Common myeloid progenitor, CD34-positive (primary cell): ENCODE results near the gene CPT1A.

Experiments
- CTCF ChIA-PET: fragments of 350-600 bp; sonication (Branson Sonifier 250); formaldehyde crosslinking; loops from one replicate; lab custom pipeline; 2021; ENCODE audit warnings: antibody characterized with exemption; lab: Charles Lee
- POLR2A ChIA-PET: fragments of 350-600 bp; sonication (Branson Sonifier 250); formaldehyde crosslinking; loops from one replicate; lab custom pipeline; 2021; ENCODE audit warnings: antibody characterized with exemption; lab: Charles Lee
- DNase-seq, 3 donors: peaks; one replicate each; pipeline versions ENCODE4 v3.0.0 to v3.0.0-alpha.2; 2013
- H3K27ac ChIP-seq, 2 experiments: 1 replicate in 1 of 2; 2 replicates in 1 of 2; pipeline ENCODE4 v1.7.0; 2013; ENCODE audit warnings: inconsistent platforms in 2 of 2, low read length in 2 of 2, mild to moderate bottlenecking in 2 of 2, low read depth in 1 of 2, moderate library complexity in 1 of 2; ENCODE audit not compliant: severe bottlenecking in 2 of 2, insufficient read depth in 1 of 2, poor library complexity in 1 of 2
- H3K27me3 ChIP-seq, 5 experiments: replicated peaks in 2 of 5; 1 replicate in 3 of 5; 2 replicates in 2 of 5; pipeline versions ENCODE4 v1.6.1 to v1.7.0; 2013; ENCODE audit warnings: low read length in 4 of 5, mild to moderate bottlenecking in 2 of 5, moderate library complexity in 2 of 5, inconsistent platforms in 1 of 5; ENCODE audit not compliant: insufficient read depth in 5 of 5, control insufficient read depth in 4 of 5
- H3K36me3 ChIP-seq, 4 experiments: 1 replicate in 2 of 4; 2 replicates in 2 of 4; pipeline versions ENCODE4 v1.6.1 to v1.7.0; 2013; ENCODE audit warnings: low read length in 3 of 4, control low read depth in 1 of 4, mild to moderate bottlenecking in 1 of 4; ENCODE audit not compliant: control insufficient read depth in 4 of 4, insufficient read depth in 4 of 4
- H3K4me1 ChIP-seq, 4 experiments: 1 replicate in 3 of 4; 2 replicates in 1 of 4; pipeline versions ENCODE4 v1.6.1 to v1.7.1; 2013; ENCODE audit warnings: low read length in 3 of 4, mild to moderate bottlenecking in 3 of 4, control low read depth in 1 of 4, inconsistent platforms in 1 of 4, moderate library complexity in 1 of 4; ENCODE audit not compliant: control insufficient read depth in 4 of 4, insufficient read depth in 4 of 4; ENCODE audit errors: control extremely low read depth in 1 of 4
- H3K4me3 ChIP-seq, 7 experiments: 1 replicate in 4 of 7; 2 replicates in 3 of 7; pipeline versions ENCODE4 v1.5.1 to v1.7.0; 2013; ENCODE audit warnings: mild to moderate bottlenecking in 7 of 7, low read length in 6 of 7, moderate library complexity in 6 of 7, inconsistent platforms in 2 of 7, low read depth in 2 of 7, control low read depth in 1 of 7; ENCODE audit not compliant: insufficient read depth in 4 of 7, control insufficient read depth in 1 of 7; ENCODE audit errors: extremely low read depth in 1 of 7
- H3K9me3 ChIP-seq, 5 experiments: 1 replicate in 4 of 5; 2 replicates in 1 of 5; pipeline versions ENCODE4 v1.6.1 to v1.7.1; 2013; ENCODE audit warnings: low read length in 4 of 5, mild to moderate bottlenecking in 2 of 5, inconsistent platforms in 1 of 5, low read depth in 1 of 5, moderate library complexity in 1 of 5; ENCODE audit not compliant: control insufficient read depth in 4 of 5, insufficient read depth in 2 of 5; ENCODE audit errors: control extremely low read depth in 1 of 5
- WGBS: methylation state at CpG from one replicate; pipeline ENCODE4 v1.1.5; 2013; ENCODE audit not compliant: insufficient coverage; 5-methylcytosine and 5-hydroxymethylcytosine counted together

Gene CPT1A

DNA sequence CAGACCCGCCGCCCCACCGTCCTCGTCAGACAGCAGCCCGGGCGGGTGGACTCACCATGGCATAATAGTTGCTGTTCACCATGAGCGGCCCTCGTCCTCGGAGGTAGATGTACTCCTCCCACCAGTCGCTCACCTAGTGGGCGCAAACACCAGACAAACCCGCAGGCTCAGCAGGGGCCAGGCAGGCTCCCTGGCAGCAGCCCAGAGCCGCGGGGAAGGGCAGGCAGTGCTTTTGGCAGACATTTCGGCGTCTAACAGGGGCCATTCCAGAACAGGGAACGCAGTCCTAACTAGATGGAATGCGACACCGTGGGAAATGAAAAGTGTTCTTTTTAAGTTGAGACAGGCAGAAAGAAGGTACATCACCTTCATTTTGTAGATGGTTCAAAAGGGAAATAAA lies 44.9 kb downstream of the CPT1A start:
- 96% methylated on average over 17 of the region's 19 CpGs for WGBS
- no peak for DNase-seq
- Histone ChIP-seq H3K27me3 (no peaks in the 10 kb centered on the region), H3K4me1 (peaks cover 0 to 5% (median 2%) of the 10 kb centered on the region in 4 experiments), H3K27ac (no peak overlapping the region), H3K9me3 (no peaks in the 10 kb centered on the region), H3K36me3 (peaks cover 17 to 87% (median 68%) of the 10 kb centered on the region in 4 experiments), H3K4me3 (no peak overlapping the region)
- ChIA-PET POLR2A (no interaction called here), CTCF (interaction anchor here (1.4 to 2.0 kb wide), 3 partner anchors 11 to 119 kb away, joined by 4 to 11 read pairs (median 5); no protein-coding TSS in a partner anchor)

DNA sequence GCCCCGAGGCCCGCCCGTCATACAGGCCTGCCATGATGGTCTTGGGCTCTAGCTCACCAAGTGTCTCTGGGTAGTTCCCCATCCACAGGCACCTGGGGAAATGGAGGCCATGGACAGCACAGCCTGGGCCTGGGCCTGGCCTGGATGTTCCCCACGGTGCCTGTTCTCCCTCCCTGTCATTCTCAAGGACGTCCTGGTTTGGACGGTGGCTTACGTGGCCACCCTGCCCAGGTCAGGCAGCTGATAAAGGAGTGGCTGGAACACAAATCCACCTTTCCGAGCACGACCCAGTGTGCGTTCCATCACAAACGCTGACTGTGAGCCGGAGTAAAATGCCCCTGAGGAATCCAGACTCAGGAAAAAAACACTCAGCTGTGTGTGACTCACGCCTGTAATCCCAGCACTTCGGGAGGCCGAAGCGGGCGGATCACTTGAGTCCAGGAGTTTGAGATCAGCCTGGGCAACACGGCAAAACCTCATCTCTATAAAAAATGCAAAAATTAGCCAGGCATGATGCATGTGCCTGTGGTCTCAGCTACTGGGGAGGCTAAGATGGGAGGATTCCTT lies 49.2 kb downstream of the CPT1A start:
- Histone ChIP-seq H3K4me1 (peaks cover 0 to 5% (median 2%) of the 10 kb centered on the region in 4 experiments), H3K27me3 (no peaks in the 10 kb centered on the region), H3K9me3 (no peaks in the 10 kb centered on the region), H3K27ac (no peak overlapping the region), H3K36me3 (peaks cover 8 to 82% (median 61%) of the 10 kb centered on the region in 4 experiments), H3K4me3 (no peak overlapping the region)
- 99% methylated on average over 15 of the region's 18 CpGs for WGBS
- CTCF ChIA-PET = interaction anchor here (1.2 to 1.5 kb wide), 2 partner anchors 9 to 15 kb away, joined by 3 to 6 read pairs; no protein-coding TSS in a partner anchor
- POLR2A ChIA-PET = interaction anchor here (0.5 kb wide), 1 partner anchor 306 kb away, joined by 3 read pairs; no protein-coding TSS in a partner anchor
- DNase-seq = no peak

DNA sequence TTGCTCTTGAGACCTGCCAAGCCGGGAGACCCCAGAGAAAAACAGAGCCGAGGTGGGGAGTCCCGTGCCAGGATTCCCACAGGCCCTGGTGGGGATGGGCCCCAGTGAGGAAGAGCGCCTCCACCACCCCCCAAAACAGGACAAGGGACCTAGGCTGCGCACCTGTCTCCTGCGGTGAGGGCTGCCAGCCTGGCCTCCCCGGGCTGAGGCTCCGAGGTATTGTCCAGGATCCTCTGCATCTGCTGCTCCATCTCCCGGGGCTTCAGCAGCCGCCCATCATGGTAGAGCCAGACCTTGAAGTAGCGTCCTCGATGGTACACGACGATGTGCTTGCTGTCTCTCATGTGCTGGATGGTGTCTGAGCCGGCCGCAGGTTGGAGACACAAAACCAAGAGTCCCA lies 57.1 kb downstream of the CPT1A start:
- POLR2A ChIA-PET = no interaction called here
- CTCF ChIA-PET = no interaction called here
- Histone ChIP-seq H3K4me1 (no peaks in the 10 kb centered on the region), H3K27me3 (no peaks in the 10 kb centered on the region), H3K36me3 (peaks cover 13 to 90% (median 61%) of the 10 kb centered on the region in 4 experiments), H3K4me3 (no peak overlapping the region), H3K9me3 (no peaks in the 10 kb centered on the region), H3K27ac (no peak overlapping the region)
- WGBS = 96% methylated on average over 14 of the region's 16 CpGs
- no peak for DNase-seq

DNA sequence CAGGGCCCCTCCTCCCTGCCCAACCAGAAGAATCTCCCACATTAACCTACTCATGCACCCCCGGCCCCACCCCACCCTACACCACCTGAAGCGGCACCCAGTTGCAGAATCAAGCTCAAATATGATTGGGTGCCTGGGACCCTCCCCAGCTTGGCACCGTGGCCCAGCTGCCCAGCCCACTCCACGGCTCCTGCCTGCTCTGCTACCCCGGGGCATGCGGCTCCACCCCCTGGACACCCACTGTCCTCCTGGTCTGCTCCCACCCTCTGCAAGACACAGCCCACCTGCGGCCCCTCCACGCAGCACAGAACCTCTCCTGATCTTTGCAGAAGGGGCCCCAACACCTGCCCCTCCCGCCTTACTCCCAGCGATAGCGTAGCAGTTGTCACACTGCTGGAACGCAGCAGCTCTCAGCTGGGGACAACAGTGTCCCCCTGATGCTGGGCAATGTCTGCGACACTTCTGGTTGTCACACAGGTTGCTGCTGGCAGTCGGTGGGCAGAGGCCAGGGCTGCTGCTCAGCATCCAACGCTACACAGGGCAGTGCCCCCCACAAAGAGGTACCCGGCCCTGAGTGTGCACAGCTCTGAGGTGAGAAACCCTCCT lies 58.4 kb downstream of the CPT1A start:
- H3K4me1 ChIP-seq = no peaks in the 10 kb centered on the region
- H3K36me3 ChIP-seq = peaks cover 16 to 90% (median 63%) of the 10 kb centered on the region in 4 experiments
- no peaks in the 10 kb centered on the region for H3K9me3 ChIP-seq
- H3K4me3 ChIP-seq = no peak overlapping the region
- ChIA-PET CTCF (no interaction called here), POLR2A (no interaction called here)
- WGBS = 100% methylated on average over 15 of the region's 16 CpGs
- no peak for DNase-seq
- no peak overlapping the region for H3K27ac ChIP-seq
- no peaks in the 10 kb centered on the region for H3K27me3 ChIP-seq

DNA sequence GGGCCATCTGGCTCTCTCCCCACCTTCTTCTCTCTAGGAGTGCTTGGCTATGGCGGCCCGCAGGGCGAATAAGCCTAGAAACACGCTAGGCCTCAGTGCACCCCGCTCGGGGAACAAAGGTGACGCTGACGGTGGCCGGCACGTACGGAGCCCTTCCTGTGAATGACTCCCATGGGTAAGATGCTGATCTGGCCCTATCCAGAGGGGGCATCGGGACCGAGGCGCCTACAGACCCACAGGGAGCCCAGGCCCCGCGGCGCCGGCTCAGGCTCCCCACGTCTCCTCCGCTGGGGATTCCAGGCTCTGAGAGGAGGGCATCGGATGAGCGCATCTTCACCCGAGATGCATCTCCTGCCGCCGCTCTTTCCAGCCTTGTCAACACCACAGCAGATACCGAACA lies 59.0 kb downstream of the CPT1A start:
- ChIA-PET POLR2A (no interaction called here), CTCF (no interaction called here)
- Histone ChIP-seq H3K9me3 (no peaks in the 10 kb centered on the region), H3K36me3 (peaks cover 16 to 92% (median 62%) of the 10 kb centered on the region in 4 experiments), H3K27ac (no peak overlapping the region), H3K4me1 (no peaks in the 10 kb centered on the region), H3K27me3 (no peaks in the 10 kb centered on the region), H3K4me3 (no peak overlapping the region)
- no peak for DNase-seq
- WGBS = 93% methylated on average over 26 of the region's 26 CpGs

DNA sequence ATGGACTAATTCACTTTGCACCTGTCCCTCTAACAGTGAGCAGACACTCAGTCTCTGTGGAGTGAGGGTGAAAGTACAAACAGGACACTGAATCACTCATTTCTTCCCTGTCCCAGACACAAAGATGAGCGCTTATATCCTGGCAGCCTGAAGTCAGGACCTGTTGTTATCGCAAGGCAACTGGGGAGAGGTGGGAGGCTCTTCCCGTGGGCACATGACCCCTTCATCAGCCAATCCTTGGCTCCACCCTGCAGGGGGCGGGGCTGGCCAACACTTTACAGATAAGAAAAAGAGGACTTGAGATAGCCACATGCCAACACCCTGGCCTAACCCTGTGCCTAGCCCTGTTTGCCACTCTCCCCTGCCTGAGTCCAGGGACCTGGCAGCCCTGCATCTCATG lies 60.9 kb downstream of the CPT1A start:
- Histone ChIP-seq H3K36me3 (peaks cover 14 to 94% (median 69%) of the 10 kb centered on the region in 4 experiments), H3K27ac (no peak overlapping the region), H3K4me3 (no peak overlapping the region), H3K4me1 (no peaks in the 10 kb centered on the region), H3K27me3 (no peaks in the 10 kb centered on the region), H3K9me3 (no peaks in the 10 kb centered on the region)
- DNase-seq = peak; percentile 9 to 39 (median 31)
- ChIA-PET CTCF (no interaction called here), POLR2A (no interaction called here)
- 96% methylated on average over 4 of the region's 4 CpGs for WGBS

DNA sequence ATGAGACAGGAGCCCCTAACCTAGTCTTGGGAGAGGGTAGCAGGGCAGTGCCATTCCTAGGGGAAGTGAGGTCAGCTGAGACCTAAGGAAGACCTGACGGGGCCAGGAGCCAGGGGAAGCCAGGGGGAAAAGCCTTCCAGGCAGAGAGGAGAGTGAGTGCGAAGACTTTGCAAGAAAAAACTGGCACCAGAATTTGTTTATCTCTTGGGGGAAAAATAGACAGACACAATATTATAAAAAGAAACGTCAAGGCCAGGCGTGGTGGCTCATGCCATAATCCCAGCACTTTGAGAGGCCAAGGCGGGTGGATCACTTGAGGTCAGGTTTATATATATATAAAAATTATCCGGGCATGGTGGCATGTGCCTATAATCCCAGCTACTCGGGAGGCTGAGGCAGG lies 63.5 kb downstream of the CPT1A start:
- Histone ChIP-seq H3K36me3 (peaks cover 25 to 94% (median 76%) of the 10 kb centered on the region in 4 experiments), H3K4me1 (no peaks in the 10 kb centered on the region), H3K27me3 (no peaks in the 10 kb centered on the region), H3K4me3 (no peak overlapping the region), H3K27ac (no peak overlapping the region), H3K9me3 (no peaks in the 10 kb centered on the region)
- DNase-seq = no peak
- ChIA-PET POLR2A (no interaction called here), CTCF (no interaction called here)
- 100% methylated on average over 5 of the region's 7 CpGs for WGBS
